ENCODE data around the gene MYPOP. TPM values are rescaled to one million over a fixed set of nuclear protein-coding genes. Genes with fewer than 3 reads are reported as not detected.

Gene MYPOP
- total RNA-seq, 4 donors from 2014 or later: 3.6 to 9.0 (median 5.5) TPM

- Histone ChIP-seq H3K27ac (no peak overlapping the region), H3K4me1 (no peaks in the 10 kb centered on the region), H3K9me3 (no peaks in the 10 kb centered on the region), H3K27me3 (peaks cover 0 to 7% of the 10 kb centered on the region in 2 donors), H3K4me3 (no peak overlapping the region), H3K36me3 (no peaks in the 10 kb centered on the region)
- no peak for TF ChIP-seq EP300 (IDR thresholded peaks at IDR 0.05)
- TF ChIP-seq POLR2A (IDR thresholded peaks at IDR 0.05): no peak
- 66 to 67% methylated on average over 5 of the region's 5 CpGs for WGBS, 2 donors
- DNase-seq (ENCODE audit: low spot score in 2 of 2): no peak
These were observed 6.5 kb upstream of the MYPOP start for GRCh38 chr19:45908956-45909355.

GRCh38 chr19:45906221-45906620 lies 3.8 kb upstream of the MYPOP start:
- no peak for TF ChIP-seq EP300 (IDR thresholded peaks at IDR 0.05)
- no peak for TF ChIP-seq CTCF (IDR thresholded peaks at IDR 0.05)
- no peak for TF ChIP-seq POLR2A (IDR thresholded peaks at IDR 0.05)
- H3K27ac ChIP-seq: no peak overlapping the region
- H3K9me3 ChIP-seq: no peaks in the 10 kb centered on the region
- H3K4me1 ChIP-seq: peaks cover 0 to 13% (median 3%) of the 10 kb centered on the region in 4 donors
- no peak overlapping the region for H3K4me3 ChIP-seq
- WGBS, 2 donors: 91 to 92% methylated on average over 3 of the region's 3 CpGs
- no peaks in the 10 kb centered on the region for H3K36me3 ChIP-seq
- no peaks in the 10 kb centered on the region for H3K27me3 ChIP-seq
- DNase-seq (ENCODE audit: low spot score in 2 of 2): no peak

- Histone ChIP-seq H3K27ac (no peak overlapping the region), H3K4me1 (peaks cover 0 to 24% (median 11%) of the 10 kb centered on the region in 4 donors), H3K4me3 (no peak overlapping the region), H3K27me3 (no peaks in the 10 kb centered on the region), H3K36me3 (peaks cover 0 to 1% (median 0%) of the 10 kb centered on the region in 3 donors), H3K9me3 (no peaks in the 10 kb centered on the region)
- DNase-seq (ENCODE audit: low spot score in 2 of 2): no peak
- TF ChIP-seq EP300 (IDR thresholded peaks at IDR 0.05) (no peak), CTCF (IDR thresholded peaks at IDR 0.05) (no peak), POLR2A (IDR thresholded peaks at IDR 0.05) (no peak)
- WGBS, 2 donors: 79 to 83% methylated on average over 10 of the region's 10 CpGs
These were observed 2.6 kb upstream of the MYPOP start for GRCh38 chr19:45905011-45905410.

- TF ChIP-seq EP300 (IDR thresholded peaks at IDR 0.05) (peak; percentile 88 to 94), POLR2A (IDR thresholded peaks at IDR 0.05) (peak; percentile 50 to 80), CTCF (IDR thresholded peaks at IDR 0.05) (peak in 1 of 5 experiments; percentile 51)
- Histone ChIP-seq H3K27ac (peak overlapping the region; percentile 44 to 88 (median 77)), H3K9me3 (no peaks in the 10 kb centered on the region), H3K27me3 (no peaks in the 10 kb centered on the region), H3K4me1 (peaks cover 0 to 27% (median 11%) of the 10 kb centered on the region in 4 donors), H3K4me3 (peak overlapping the region; percentile 62 to 77 (median 71)), H3K36me3 (peaks cover 0 to 22% (median 0%) of the 10 kb centered on the region in 3 donors)
- WGBS, 2 donors: 2 to 4% methylated on average over 47 to 63 of the region's 73 CpGs
- peak; percentile 91 for DNase-seq (ENCODE audit: low spot score in 2 of 2)
These were observed 525 bp upstream of the MYPOP start for GRCh38 chr19:45902651-45903625.

GRCh38 chr19:45901432-45901911 lies 941 bp downstream of the MYPOP start:
- no peak for TF ChIP-seq POLR2A (IDR thresholded peaks at IDR 0.05)
- TF ChIP-seq CTCF (IDR thresholded peaks at IDR 0.05): no peak
- no peak for TF ChIP-seq EP300 (IDR thresholded peaks at IDR 0.05)
- Histone ChIP-seq H3K4me1 (peaks cover 0 to 27% (median 11%) of the 10 kb centered on the region in 4 donors), H3K27ac (peak overlapping the region in 2 of 4 donors; percentile 81 to 88), H3K9me3 (no peaks in the 10 kb centered on the region), H3K36me3 (peaks cover 0 to 34% (median 0%) of the 10 kb centered on the region in 3 donors), H3K27me3 (no peaks in the 10 kb centered on the region), H3K4me3 (peak overlapping the region; percentile 62 to 77 (median 71))
- peak in 1 of 2 donors; percentile 24 for DNase-seq (ENCODE audit: low spot score in 2 of 2)
- WGBS, 2 donors: 3% methylated on average over 24 of the region's 69 CpGs; no CpG with 5 or more reads in 1 of the 2 donors

All from tibial nerve (tissue), 4 donors.